Nasal cavity respiratory epithelium epithelial cell of viscerocranial mucosa (primary cell): ENCODE measurements around the gene ATG13. TPM values are rescaled to one million over a fixed set of nuclear protein-coding genes. Genes with fewer than 3 reads are reported as not detected.

Source experiments
- total RNA-seq: library from RNA; depleted of rRNA; stranded (reverse); fragments of >200 nt; gene quantifications from 2 replicates; pipeline ENCODE4 v1.2.3, GENCODE V29; 2014

Gene ATG13
- total RNA-seq: 54.7 and 75.3 TPM in 2 replicates

GRCh38 chr11:46617134-46617971 is at the start of gene ATG13, which contains the start of gene HARBI1:
Gene ATG13 (plus strand): TSS chr11:46617553. CDS start chr11:46644292, 26,739 bp downstream.
Gene HARBI1 (minus strand): TSS chr11:46617227. CDS start chr11:46616237, 990 bp downstream.

DNA sequence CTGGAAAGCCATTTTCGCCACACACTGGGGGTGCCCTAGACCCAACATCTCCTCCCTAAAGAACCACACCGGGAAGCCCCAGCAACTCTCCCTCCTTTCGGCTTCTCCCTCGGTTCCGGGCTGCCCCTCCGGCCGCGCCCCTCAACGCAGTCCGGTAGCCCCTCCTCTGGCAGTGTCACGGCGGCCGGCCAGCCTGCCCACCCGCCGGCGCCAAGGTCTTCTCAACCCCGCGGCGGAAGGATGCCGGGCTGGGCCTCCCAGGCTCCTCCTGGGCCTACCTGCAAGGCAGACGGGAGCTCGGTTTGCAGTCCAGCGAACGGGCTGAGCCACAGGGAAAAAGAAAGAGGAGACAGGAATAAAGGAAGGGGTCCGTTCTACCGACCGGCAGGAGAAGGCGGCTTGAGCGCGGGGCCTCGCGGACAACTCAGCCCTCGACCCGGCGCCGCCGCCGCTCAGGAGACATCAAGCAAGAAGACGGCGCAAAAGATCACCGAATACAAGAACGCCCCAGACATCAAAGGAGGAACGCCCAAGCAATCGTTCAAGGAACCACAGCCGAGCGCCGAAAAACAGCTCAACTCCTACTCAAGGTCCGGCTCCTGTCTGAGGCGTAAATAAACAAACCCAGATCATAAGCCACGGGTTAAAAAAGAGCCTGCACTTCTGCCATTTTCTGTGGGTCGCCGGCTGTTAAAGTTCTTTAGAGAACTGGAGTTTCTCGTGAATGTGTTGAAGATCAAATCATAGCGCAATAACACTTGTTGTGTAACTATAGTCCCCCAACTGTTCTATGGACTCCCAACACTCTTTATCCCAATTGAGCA is 23.6 kb upstream of the ATG13 start, which contains the start of gene AMBRA1:
TSS of gene AMBRA1 (minus strand) at position 474 of the 824 bp plus-strand sequence. CDS start 45,643 bp downstream, outside the sequence.

DNA sequence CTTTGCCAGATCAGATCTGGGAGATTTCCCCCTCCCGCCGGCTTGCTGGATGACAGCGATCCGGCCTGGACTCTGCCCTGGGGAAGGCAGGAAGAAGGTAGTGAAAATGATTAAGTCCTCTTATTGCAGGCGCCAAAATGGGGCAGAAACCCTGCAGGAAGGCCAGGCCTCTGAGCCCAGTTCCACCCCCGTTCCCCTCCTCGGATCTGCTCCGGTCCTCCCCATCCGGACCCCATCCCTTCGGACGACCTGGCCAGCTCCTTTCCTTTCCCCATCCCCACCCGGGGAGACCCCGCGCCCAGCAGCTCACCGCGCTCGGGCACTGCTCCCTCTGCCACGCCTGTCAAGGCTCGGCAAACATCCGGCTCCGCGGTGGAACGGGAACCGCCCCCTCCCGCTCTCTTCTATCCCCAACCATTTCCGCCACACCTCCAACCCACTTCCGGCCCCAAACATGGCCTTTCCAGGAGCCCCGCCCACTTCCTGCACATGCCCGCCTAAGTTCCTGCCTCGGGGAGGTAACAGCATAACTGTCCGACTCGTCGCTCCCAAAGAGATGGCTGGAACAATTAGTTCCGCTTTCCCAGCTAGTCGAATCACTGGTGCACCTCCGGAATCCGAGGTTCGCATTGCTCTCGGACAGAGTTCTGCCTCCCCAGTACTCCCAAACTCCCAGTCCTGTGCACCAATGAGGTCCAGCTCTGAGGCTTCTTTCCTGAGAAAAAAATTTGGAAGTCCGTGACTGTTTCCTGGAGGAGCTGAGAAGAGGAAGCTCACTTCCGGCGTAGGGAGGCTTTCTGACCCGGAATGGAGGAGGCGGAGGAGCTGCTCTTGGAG is 83.1 kb downstream of the ATG13 start, which contains the start of the genes ARHGAP1 and ZNF408:
TSS of gene ARHGAP1 (minus strand) at position 379 of the 837 bp plus-strand sequence. CDS start 4,512 bp downstream, outside the sequence.
TSS of gene ZNF408 (plus strand) at position 791 of the 837 bp plus-strand sequence. CDS start at position 808, 17 bp downstream.

DNA sequence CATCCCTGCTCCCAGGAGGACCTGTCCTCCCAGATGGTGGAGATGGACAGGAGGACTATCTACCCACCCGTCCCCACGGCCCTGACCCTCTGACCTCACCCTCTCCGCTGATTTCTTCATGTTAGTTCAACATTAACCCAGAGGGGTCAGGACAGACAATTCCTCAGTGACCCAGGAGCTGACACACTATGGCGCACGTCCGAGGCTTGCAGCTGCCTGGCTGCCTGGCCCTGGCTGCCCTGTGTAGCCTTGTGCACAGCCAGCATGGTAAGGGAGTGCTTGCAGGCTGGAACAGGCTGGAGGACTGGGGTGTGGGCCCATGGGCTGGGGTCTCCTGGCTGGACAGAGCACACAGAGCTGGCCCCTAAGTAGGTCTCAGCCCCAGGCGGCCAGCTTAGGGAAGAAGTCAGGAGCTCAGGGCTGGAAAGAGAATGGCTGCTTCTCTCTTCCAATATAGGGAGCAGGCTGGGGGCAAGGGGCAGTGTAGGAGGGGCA is 101.7 kb downstream of the ATG13 start, which contains the start of gene F2:
TSS of gene F2 (plus strand) at position 166 of the 495 bp plus-strand sequence. CDS start at position 189, 23 bp downstream.

Other genes with a start within 250 kb of the ATG13 start
- 11.3 and 33.0 TPM in 2 replicates for gene MDK, start 235.9 kb upstream of the ATG13 start, total RNA-seq
- under 0.01 TPM in 1 of 2 replicates, not detected in the other for gene CHRM4, start 225.8 kb upstream of the ATG13 start, total RNA-seq
- gene AMBRA1, start 23.5 kb upstream of the ATG13 start, total RNA-seq: 10.6 and 25.9 TPM in 2 replicates
- 9.6 and 14.0 TPM in 2 replicates for gene HARBI1, start 326 bp upstream of the ATG13 start, total RNA-seq
- gene ARHGAP1, start 83.1 kb downstream of the ATG13 start, total RNA-seq: 17.4 and 49.9 TPM in 2 replicates
- 11.3 and 13.5 TPM in 2 replicates for gene ZNF408, start 83.5 kb downstream of the ATG13 start, total RNA-seq
- gene F2, start 101.7 kb downstream of the ATG13 start, total RNA-seq: under 0.01 and 0.07 TPM in 2 replicates
- gene CKAP5, start 228.7 kb downstream of the ATG13 start, total RNA-seq: 62.5 and 102 TPM in 2 replicates